ENCODE results near the gene TRMT1.

GRCh38 chr19:13083627-13084026 lies 32.9 kb downstream of the TRMT1 start:
- TF ChIP-seq, protein P1, sequence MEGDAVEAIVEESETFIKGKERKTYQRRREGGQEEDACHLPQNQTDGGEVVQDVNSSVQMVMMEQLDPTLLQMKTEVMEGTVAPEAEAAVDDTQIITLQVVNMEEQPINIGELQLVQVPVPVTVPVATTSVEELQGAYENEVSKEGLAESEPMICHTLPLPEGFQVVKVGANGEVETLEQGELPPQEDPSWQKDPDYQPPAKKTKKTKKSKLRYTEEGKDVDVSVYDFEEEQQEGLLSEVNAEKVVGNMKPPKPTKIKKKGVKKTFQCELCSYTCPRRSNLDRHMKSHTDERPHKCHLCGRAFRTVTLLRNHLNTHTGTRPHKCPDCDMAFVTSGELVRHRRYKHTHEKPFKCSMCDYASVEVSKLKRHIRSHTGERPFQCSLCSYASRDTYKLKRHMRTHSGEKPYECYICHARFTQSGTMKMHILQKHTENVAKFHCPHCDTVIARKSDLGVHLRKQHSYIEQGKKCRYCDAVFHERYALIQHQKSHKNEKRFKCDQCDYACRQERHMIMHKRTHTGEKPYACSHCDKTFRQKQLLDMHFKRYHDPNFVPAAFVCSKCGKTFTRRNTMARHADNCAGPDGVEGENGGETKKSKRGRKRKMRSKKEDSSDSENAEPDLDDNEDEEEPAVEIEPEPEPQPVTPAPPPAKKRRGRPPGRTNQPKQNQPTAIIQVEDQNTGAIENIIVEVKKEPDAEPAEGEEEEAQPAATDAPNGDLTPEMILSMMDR (IDR thresholded peaks at IDR 0.05), result no peak
- TF ChIP-seq POLR2A (IDR thresholded peaks at IDR 0.05), result no peak
